ENCODE results near the gene NUDT11. TPM values are rescaled to one million over a fixed set of nuclear protein-coding genes. Genes with fewer than 3 reads are reported as not detected.

Gene NUDT11
- total RNA-seq, 1 donor from 2014 or later = 35.0 TPM

GRCh38 chrX:51440365-51440764 lies 56.0 kb downstream of the NUDT11 start:
- Mint-ChIP-seq H3K9me3 (ENCODE audit: unreplicated experiment) (no peaks in the 10 kb centered on the region), H3K4me1 (ENCODE audit: low read depth, unreplicated experiment) (no peaks in the 10 kb centered on the region), H3K27me3 (ENCODE audit: unreplicated experiment) (peaks cover 3% of the 10 kb centered on the region), H3K27ac (ENCODE audit: unreplicated experiment) (no peak overlapping the region), H3K4me3 (ENCODE audit: unreplicated experiment) (no peak overlapping the region), H3K36me3 (ENCODE audit: unreplicated experiment) (no peaks in the 10 kb centered on the region)
- TF ChIP-seq, protein P1, sequence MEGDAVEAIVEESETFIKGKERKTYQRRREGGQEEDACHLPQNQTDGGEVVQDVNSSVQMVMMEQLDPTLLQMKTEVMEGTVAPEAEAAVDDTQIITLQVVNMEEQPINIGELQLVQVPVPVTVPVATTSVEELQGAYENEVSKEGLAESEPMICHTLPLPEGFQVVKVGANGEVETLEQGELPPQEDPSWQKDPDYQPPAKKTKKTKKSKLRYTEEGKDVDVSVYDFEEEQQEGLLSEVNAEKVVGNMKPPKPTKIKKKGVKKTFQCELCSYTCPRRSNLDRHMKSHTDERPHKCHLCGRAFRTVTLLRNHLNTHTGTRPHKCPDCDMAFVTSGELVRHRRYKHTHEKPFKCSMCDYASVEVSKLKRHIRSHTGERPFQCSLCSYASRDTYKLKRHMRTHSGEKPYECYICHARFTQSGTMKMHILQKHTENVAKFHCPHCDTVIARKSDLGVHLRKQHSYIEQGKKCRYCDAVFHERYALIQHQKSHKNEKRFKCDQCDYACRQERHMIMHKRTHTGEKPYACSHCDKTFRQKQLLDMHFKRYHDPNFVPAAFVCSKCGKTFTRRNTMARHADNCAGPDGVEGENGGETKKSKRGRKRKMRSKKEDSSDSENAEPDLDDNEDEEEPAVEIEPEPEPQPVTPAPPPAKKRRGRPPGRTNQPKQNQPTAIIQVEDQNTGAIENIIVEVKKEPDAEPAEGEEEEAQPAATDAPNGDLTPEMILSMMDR (IDR thresholded peaks at IDR 0.05; ENCODE audit: partially characterized antibody, unreplicated experiment) = no peak
- DNase-seq = no peak

Other genes starting within 250 kb of the NUDT11 start
- gene NUDT10, start 163.8 kb downstream of the NUDT11 start, total RNA-seq (ENCODE audit: unreplicated experiment) = 19.3 TPM
- gene CENPVL3, start 122.3 kb upstream of the NUDT11 start, total RNA-seq (ENCODE audit: unreplicated experiment) = 0.42 TPM
- gene CENPVL2, start 186.2 kb upstream of the NUDT11 start, total RNA-seq (ENCODE audit: unreplicated experiment) = not detected
- not detected for gene CENPVL1, start 213.9 kb upstream of the NUDT11 start, total RNA-seq (ENCODE audit: unreplicated experiment)
- gene GSPT2, start 246.8 kb upstream of the NUDT11 start, total RNA-seq (ENCODE audit: unreplicated experiment) = 14.6 TPM